ENCODE results near the gene GIN1. TPM values are rescaled to one million over a fixed set of nuclear protein-coding genes. Genes with fewer than 3 reads are reported as not detected.

The GIN1 gene
- total and polyA plus RNA-seq, 2 of the 4 experiments (the other 2 are of a cell fraction), result 2.9 to 3.1 TPM

DNA sequence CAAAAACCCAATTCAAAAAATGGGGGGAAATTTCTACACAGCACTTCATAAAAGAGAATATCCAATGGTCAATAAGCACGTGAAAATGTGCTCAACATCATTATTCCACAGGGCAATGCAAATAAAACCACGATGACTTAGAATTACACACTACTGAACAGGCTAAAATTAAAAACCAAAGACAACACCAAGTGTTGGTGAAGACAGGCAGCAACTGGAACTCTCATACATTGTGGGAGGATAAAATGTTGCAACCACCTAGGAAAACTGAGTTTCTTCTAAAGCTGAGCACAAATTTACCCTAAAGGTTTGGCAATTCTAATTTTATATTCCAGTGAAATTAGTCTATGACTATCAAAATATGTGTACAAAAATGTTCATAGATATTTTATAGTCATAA, 9.5 kb downstream of the GIN1 start:
- DNase-seq (no peak), ATAC-seq (ENCODE audit: low read depth) (no peak)
- no TSS peak for BruUV-seq (replicated peaks)
- Histone ChIP-seq H3K4me1 (ENCODE audit: control insufficient read depth, insufficient read depth, low read length) (no peaks in the 10 kb centered on the region), H3K14ac (replicated peaks; ENCODE audit: low read depth, low read length) (no peak overlapping the region), H2BK15ac (ENCODE audit: low read depth, low read length) (no peak overlapping the region), H3K4ac (ENCODE audit: low read depth, low read length) (no peak overlapping the region), H2BK120ac (ENCODE audit: low read depth, low read length) (no peak overlapping the region), H3K9me3 (ENCODE audit: control insufficient read depth, insufficient read depth, low read length) (no peaks in the 10 kb centered on the region), H3K27ac (ENCODE audit: insufficient read depth, low read length) (no peak overlapping the region), H2BK5ac (ENCODE audit: low read depth, low read length, poor library complexity, severe bottlenecking) (no peak overlapping the region), H3K4me3 (ENCODE audit: insufficient read depth, low read depth, low read length) (no peak overlapping the region), H2AK9ac (replicated peaks; ENCODE audit: low read depth, low read length, poor library complexity) (no peak overlapping the region), H3K18ac (ENCODE audit: low read depth, low read length) (no peak overlapping the region), H3K23ac (ENCODE audit: low read depth, low read length) (no peak overlapping the region), H3K36me3 (ENCODE audit: control insufficient read depth, insufficient read depth, low read length) (no peaks in the 10 kb centered on the region), H4K91ac (ENCODE audit: insufficient read depth, low read depth, low read length) (no peak overlapping the region), H2AFZ (replicated peaks; ENCODE audit: low read length, poor library complexity) (no peak overlapping the region), H4K8ac (ENCODE audit: low read depth in 2 of 2, low read length in 2 of 2) (no peak overlapping the region), H3K4me2 (ENCODE audit: low read depth, low read length) (no peak overlapping the region), H2AK5ac (ENCODE audit: low read depth, low read length) (no peak overlapping the region), H4K20me1 (ENCODE audit: insufficient read depth, low read length) (no peaks in the 10 kb centered on the region), H3K9ac (ENCODE audit: low read depth, low read length) (no peak overlapping the region), H3K56ac (ENCODE audit: extremely low read depth, insufficient read depth, low read length) (no peak overlapping the region), H4K5ac (ENCODE audit: low read depth, low read length) (no peak overlapping the region), H3K9me1 (ENCODE audit: insufficient read depth, low read length) (no peaks in the 10 kb centered on the region), H3K79me1 (ENCODE audit: low read depth in 1 of 2, low read length in 2 of 2) (peaks cover 13 to 16% of the 10 kb centered on the region in 2 experiments), H2BK20ac (ENCODE audit: low read depth, low read length) (no peak overlapping the region), H3K27me3 (ENCODE audit: control insufficient read depth, insufficient read depth, low read length) (no peaks in the 10 kb centered on the region)
- ChIA-PET POLR2A (ENCODE audit: unreplicated experiment) (no interaction called here), CTCF (no interaction called here)
- intact Hi-C loops (cut with micrococcal nuclease) (no loop called here), dilution Hi-C loops (cut with HindIII; ENCODE audit: low sequenced_read_pairs, unreplicated experiment) (no loop called here), in situ Hi-C loops (cut with MboI; ENCODE audit: low sequenced_read_pairs) (no loop called here)
- no CpG with 5 or more reads among the region's 2 CpGs for WGBS, 2 experiments (ENCODE audit: extremely low coverage in 2 of 2, insufficient read length in 1 of 2)
- TF ChIP-seq RAD21 (IDR thresholded peaks at IDR 0.05; ENCODE audit: low read length) (no peak), CHD1 (IDR thresholded peaks at IDR 0.05; ENCODE audit: low read depth, low read length) (no peak), CEBPB (IDR thresholded peaks at IDR 0.05; ENCODE audit: low read depth, low read length) (no peak), NFE2L2 (IDR thresholded peaks at IDR 0.05; ENCODE audit: low read depth, low read length) (no peak)
- TF ChIP-seq, protein P1, sequence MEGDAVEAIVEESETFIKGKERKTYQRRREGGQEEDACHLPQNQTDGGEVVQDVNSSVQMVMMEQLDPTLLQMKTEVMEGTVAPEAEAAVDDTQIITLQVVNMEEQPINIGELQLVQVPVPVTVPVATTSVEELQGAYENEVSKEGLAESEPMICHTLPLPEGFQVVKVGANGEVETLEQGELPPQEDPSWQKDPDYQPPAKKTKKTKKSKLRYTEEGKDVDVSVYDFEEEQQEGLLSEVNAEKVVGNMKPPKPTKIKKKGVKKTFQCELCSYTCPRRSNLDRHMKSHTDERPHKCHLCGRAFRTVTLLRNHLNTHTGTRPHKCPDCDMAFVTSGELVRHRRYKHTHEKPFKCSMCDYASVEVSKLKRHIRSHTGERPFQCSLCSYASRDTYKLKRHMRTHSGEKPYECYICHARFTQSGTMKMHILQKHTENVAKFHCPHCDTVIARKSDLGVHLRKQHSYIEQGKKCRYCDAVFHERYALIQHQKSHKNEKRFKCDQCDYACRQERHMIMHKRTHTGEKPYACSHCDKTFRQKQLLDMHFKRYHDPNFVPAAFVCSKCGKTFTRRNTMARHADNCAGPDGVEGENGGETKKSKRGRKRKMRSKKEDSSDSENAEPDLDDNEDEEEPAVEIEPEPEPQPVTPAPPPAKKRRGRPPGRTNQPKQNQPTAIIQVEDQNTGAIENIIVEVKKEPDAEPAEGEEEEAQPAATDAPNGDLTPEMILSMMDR (conservative IDR thresholded peaks at IDR 0.05; ENCODE audit: low read depth, low read length), result no peak

All from IMR-90 (cell line).